Colonic mucosa (tissue), 4 donors: ENCODE data around the gene NDUFA13. TPM values are rescaled to one million over a fixed set of nuclear protein-coding genes. Genes with fewer than 3 reads are reported as not detected.

Experiments used
- DNase-seq: peaks from one replicate; pipeline ENCODE4 v3.0.0-alpha.2; 2020
- H3K27ac ChIP-seq: fragments of 200-600 bp; one replicate; pipeline ENCODE4 v1.8.0; 2021
- H3K27me3 ChIP-seq: fragments of 200-600 bp; one replicate; pipeline ENCODE4 v1.8.0; 2021
- H3K36me3 ChIP-seq: fragments of 200-600 bp; one replicate; pipeline ENCODE4 v1.8.0; 2021
- H3K4me1 ChIP-seq: fragments of 200-600 bp; one replicate; pipeline ENCODE4 v1.8.0; 2021; ENCODE audit warnings: mild to moderate bottlenecking
- H3K4me3 ChIP-seq: fragments of 200-600 bp; one replicate; pipeline ENCODE4 v1.8.0; 2021
- H3K9ac ChIP-seq, 2 donors: one replicate each; pipeline ENCODE4 v1.7.0; 2013; ENCODE audit warnings: control low read depth in 2 of 2, low read depth in 2 of 2, low read length in 2 of 2
- H3K9me3 ChIP-seq: fragments of 200-600 bp; one replicate; pipeline ENCODE4 v1.8.0; 2021
- intact Hi-C: fragments of 100-400 bp; cut with DNase I; formaldehyde crosslinking; loops from one replicate; pipeline ENCODE4 v1.14.1; 2022
- total RNA-seq, 2 donors: library from RNA; stranded (reverse); fragmentation: NEBNext Ultra II Directional in 1 of 2; extraction: Animal tissue kit (Norgen Biotek cat#: 25700) in 1 of 2; gene quantifications; one replicate each; pipeline ENCODE4 v1.2.1, GENCODE V29; 2021
- TF ChIP-seq, protein P1 (sequence below): fragments of 200-600 bp; IDR thresholded peaks from one replicate; pipeline ENCODE4 v1.8.0; 2022; ENCODE audit warnings: antibody characterized with exemption, mild to moderate bottlenecking
- donor health status: healthy.
- donor health status: DM: no; HTN: no; CAD: no.
- donor health status: DM: no; HTN: no; CAD: no.

NDUFA13 gene
- total RNA-seq, 2 donors from 2014 or later: 399 to 494 TPM

DNA sequence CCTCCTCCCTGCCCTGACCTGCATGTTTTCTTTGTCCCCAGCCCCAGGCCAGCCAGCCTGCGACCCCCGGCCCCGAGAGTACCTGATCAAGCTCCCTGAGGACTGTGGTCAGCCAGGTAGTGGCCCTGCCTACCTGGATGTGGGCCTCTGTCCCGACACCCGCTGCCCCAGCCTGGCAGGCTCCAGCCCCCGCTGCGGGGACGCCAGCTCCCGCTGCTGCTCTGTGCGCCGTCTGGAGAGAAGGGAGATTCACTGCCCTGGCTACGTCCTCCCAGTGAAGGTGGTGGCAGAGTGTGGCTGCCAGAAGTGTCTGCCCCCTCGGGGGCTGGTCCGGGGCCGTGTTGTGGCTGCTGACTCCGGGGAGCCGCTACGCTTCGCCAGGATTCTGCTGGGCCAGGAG is 27.6 kb downstream of the NDUFA13 start:
- no peak overlapping the region for H3K4me3 ChIP-seq
- H3K27me3 ChIP-seq: peaks cover 17% of the 10 kb centered on the region
- no peaks in the 10 kb centered on the region for H3K36me3 ChIP-seq
- intact Hi-C loops: no loop called here
- no peak for DNase-seq
- TF ChIP-seq, protein P1, sequence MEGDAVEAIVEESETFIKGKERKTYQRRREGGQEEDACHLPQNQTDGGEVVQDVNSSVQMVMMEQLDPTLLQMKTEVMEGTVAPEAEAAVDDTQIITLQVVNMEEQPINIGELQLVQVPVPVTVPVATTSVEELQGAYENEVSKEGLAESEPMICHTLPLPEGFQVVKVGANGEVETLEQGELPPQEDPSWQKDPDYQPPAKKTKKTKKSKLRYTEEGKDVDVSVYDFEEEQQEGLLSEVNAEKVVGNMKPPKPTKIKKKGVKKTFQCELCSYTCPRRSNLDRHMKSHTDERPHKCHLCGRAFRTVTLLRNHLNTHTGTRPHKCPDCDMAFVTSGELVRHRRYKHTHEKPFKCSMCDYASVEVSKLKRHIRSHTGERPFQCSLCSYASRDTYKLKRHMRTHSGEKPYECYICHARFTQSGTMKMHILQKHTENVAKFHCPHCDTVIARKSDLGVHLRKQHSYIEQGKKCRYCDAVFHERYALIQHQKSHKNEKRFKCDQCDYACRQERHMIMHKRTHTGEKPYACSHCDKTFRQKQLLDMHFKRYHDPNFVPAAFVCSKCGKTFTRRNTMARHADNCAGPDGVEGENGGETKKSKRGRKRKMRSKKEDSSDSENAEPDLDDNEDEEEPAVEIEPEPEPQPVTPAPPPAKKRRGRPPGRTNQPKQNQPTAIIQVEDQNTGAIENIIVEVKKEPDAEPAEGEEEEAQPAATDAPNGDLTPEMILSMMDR: no peak
- peaks cover under 1% of the 10 kb centered on the region for H3K4me1 ChIP-seq
- H3K9ac ChIP-seq: no peak overlapping the region
- no peak overlapping the region for H3K27ac ChIP-seq
- no peaks in the 10 kb centered on the region for H3K9me3 ChIP-seq

DNA sequence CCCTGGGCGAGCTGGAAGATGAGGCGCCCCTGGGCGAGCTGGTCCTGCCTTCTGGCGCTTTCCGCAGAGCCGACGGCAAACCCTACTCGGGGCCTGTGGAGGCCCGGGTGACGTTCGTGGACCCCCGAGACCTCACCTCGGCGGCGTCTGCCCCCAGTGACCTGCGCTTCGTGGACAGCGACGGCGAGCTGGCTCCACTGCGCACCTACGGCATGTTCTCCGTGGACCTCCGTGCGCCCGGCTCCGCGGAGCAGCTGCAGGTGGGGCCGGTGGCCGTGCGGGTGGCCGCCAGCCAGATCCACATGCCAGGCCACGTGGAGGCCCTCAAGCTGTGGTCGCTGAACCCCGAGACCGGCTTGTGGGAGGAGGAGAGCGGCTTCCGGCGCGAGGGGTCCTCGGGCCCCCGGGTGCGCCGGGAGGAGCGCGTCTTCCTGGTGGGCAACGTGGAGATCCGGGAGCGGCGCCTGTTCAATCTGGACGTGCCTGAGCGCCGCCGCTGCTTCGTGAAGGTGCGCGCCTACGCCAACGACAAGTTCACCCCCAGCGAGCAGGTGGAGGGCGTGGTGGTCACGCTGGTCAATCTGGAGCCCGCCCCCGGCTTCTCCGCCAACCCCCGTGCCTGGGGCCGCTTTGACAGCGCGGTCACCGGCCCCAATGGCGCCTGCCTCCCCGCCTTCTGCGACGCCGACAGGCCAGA is 28.4 kb downstream of the NDUFA13 start:
- no peak overlapping the region for H3K9ac ChIP-seq
- no peak overlapping the region for H3K27ac ChIP-seq
- H3K4me1 ChIP-seq: no peaks in the 10 kb centered on the region
- TF ChIP-seq, protein P1: no peak
- H3K9me3 ChIP-seq: no peaks in the 10 kb centered on the region
- intact Hi-C loops: no loop called here
- peaks cover 13% of the 10 kb centered on the region for H3K27me3 ChIP-seq
- no peaks in the 10 kb centered on the region for H3K36me3 ChIP-seq
- H3K4me3 ChIP-seq: no peak overlapping the region
- no peak for DNase-seq

DNA sequence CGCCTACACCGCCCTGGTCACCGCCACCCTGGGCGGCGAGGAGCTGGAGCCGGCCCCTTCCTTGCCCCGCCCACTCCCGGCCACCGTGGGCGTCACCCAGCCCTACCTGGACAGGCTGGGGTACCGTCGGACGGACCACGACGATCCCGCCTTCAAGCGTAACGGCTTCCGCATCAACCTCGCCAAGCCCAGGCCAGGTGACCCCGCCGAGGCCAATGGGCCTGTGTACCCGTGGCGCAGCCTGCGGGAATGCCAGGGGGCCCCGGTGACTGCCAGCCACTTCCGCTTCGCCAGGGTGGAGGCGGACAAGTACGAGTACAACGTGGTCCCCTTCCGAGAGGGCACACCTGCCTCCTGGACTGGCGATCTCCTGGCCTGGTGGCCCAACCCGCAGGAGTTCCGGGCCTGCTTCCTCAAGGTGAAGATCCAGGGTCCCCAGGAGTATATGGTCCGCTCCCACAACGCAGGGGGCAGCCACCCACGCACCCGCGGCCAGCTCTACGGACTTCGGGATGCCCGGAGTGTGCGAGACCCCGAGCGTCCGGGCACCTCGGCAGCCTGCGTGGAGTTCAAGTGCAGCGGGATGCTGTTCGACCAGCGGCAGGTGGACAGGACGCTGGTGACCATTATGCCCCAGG is 29.0 kb downstream of the NDUFA13 start:
- Histone ChIP-seq H3K36me3 (no peaks in the 10 kb centered on the region), H3K9me3 (no peaks in the 10 kb centered on the region), H3K27me3 (peaks cover 7% of the 10 kb centered on the region), H3K27ac (no peak overlapping the region), H3K9ac (no peak overlapping the region), H3K4me3 (no peak overlapping the region), H3K4me1 (no peaks in the 10 kb centered on the region)
- intact Hi-C loops: no loop called here
- TF ChIP-seq, protein P1: no peak
- no peak for DNase-seq

GRCh38 chr19:19545707-19546106 is 29.7 kb downstream of the NDUFA13 start:
- TF ChIP-seq, protein P1: no peak
- Histone ChIP-seq H3K27ac (no peak overlapping the region), H3K4me1 (no peaks in the 10 kb centered on the region), H3K4me3 (no peak overlapping the region), H3K9ac (no peak overlapping the region), H3K36me3 (no peaks in the 10 kb centered on the region), H3K27me3 (peaks cover 6% of the 10 kb centered on the region), H3K9me3 (no peaks in the 10 kb centered on the region)
- intact Hi-C loops: no loop called here
- DNase-seq: no peak

- H3K4me3 ChIP-seq: no peak overlapping the region
- no peaks in the 10 kb centered on the region for H3K9me3 ChIP-seq
- TF ChIP-seq, protein P1: no peak
- peaks cover 6% of the 10 kb centered on the region for H3K27me3 ChIP-seq
- intact Hi-C loops: no loop called here
- no peak overlapping the region for H3K9ac ChIP-seq
- H3K4me1 ChIP-seq: no peaks in the 10 kb centered on the region
- DNase-seq: no peak
- H3K36me3 ChIP-seq: no peaks in the 10 kb centered on the region
- no peak overlapping the region for H3K27ac ChIP-seq
Observed at GRCh38 chr19:19546751-19547162, 30.7 kb downstream of the NDUFA13 start.
